ENCODE measurements around the gene TASOR. TPM values are rescaled to one million over a fixed set of nuclear protein-coding genes. Genes with fewer than 3 reads are reported as not detected.
"Not testable (repeated sequence)": the region's sequence is repeated elsewhere in the genome, so short reads cannot be mapped to it uniquely, and the experiment has no call there.

Gene TASOR
- total RNA-seq, 1 experiment from 2014 or later: 40.2 TPM

DNA sequence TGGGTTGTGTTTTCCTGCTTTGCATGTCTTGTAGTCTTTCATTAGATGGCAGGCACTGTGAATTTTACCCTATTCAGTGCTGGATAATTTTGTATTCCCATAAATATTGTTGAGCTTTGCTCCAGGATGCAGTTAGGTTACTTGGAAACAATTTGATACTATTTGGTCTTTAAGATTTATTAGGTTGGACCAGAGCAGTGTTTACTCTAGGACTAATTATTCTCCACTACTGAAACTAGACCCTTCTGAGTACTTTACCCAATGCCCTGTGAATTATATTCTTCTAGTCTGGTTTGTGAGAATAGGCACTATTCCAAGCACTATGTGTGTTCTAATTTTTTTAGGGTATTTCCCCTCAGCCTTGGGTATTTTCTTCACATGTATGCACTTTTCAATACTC lies 37.8 kb upstream of the TASOR start:
- peaks cover 23% of the 10 kb centered on the region for H3K9me3 Mint-ChIP-seq
- ATAC-seq (no peak), DNase-seq (ENCODE audit: low spot score) (no peak)
- TF ChIP-seq GTF2I (CRISPR knock-in tag; conservative IDR thresholded peaks at IDR 0.05): no peak
- TF ChIP-seq, protein P1, sequence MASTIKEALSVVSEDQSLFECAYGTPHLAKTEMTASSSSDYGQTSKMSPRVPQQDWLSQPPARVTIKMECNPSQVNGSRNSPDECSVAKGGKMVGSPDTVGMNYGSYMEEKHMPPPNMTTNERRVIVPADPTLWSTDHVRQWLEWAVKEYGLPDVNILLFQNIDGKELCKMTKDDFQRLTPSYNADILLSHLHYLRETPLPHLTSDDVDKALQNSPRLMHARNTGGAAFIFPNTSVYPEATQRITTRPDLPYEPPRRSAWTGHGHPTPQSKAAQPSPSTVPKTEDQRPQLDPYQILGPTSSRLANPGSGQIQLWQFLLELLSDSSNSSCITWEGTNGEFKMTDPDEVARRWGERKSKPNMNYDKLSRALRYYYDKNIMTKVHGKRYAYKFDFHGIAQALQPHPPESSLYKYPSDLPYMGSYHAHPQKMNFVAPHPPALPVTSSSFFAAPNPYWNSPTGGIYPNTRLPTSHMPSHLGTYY (CRISPR knock-in tag; IDR thresholded peaks at IDR 0.05): no peak
- TF ChIP-seq, protein P2, sequence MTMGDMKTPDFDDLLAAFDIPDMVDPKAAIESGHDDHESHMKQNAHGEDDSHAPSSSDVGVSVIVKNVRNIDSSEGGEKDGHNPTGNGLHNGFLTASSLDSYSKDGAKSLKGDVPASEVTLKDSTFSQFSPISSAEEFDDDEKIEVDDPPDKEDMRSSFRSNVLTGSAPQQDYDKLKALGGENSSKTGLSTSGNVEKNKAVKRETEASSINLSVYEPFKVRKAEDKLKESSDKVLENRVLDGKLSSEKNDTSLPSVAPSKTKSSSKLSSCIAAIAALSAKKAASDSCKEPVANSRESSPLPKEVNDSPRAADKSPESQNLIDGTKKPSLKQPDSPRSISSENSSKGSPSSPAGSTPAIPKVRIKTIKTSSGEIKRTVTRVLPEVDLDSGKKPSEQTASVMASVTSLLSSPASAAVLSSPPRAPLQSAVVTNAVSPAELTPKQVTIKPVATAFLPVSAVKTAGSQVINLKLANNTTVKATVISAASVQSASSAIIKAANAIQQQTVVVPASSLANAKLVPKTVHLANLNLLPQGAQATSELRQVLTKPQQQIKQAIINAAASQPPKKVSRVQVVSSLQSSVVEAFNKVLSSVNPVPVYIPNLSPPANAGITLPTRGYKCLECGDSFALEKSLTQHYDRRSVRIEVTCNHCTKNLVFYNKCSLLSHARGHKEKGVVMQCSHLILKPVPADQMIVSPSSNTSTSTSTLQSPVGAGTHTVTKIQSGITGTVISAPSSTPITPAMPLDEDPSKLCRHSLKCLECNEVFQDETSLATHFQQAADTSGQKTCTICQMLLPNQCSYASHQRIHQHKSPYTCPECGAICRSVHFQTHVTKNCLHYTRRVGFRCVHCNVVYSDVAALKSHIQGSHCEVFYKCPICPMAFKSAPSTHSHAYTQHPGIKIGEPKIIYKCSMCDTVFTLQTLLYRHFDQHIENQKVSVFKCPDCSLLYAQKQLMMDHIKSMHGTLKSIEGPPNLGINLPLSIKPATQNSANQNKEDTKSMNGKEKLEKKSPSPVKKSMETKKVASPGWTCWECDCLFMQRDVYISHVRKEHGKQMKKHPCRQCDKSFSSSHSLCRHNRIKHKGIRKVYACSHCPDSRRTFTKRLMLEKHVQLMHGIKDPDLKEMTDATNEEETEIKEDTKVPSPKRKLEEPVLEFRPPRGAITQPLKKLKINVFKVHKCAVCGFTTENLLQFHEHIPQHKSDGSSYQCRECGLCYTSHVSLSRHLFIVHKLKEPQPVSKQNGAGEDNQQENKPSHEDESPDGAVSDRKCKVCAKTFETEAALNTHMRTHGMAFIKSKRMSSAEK (CRISPR knock-in tag; IDR thresholded peaks at IDR 0.05; ENCODE audit: borderline replicate concordance): no peak
- TF ChIP-seq JUN (CRISPR knock-in tag; IDR thresholded peaks at IDR 0.05): no peak
- TF ChIP-seq RORB (CRISPR knock-in tag; IDR thresholded peaks at IDR 0.05): no peak
- TF ChIP-seq CREM (CRISPR knock-in tag; IDR thresholded peaks at IDR 0.05): no peak
- no peak for TF ChIP-seq CBFB (CRISPR knock-in tag; IDR thresholded peaks at IDR 0.05; ENCODE audit: low read depth)
- TF ChIP-seq ZNF416 (CRISPR knock-in tag; IDR thresholded peaks at IDR 0.05): no peak
- TF ChIP-seq, protein P3, sequence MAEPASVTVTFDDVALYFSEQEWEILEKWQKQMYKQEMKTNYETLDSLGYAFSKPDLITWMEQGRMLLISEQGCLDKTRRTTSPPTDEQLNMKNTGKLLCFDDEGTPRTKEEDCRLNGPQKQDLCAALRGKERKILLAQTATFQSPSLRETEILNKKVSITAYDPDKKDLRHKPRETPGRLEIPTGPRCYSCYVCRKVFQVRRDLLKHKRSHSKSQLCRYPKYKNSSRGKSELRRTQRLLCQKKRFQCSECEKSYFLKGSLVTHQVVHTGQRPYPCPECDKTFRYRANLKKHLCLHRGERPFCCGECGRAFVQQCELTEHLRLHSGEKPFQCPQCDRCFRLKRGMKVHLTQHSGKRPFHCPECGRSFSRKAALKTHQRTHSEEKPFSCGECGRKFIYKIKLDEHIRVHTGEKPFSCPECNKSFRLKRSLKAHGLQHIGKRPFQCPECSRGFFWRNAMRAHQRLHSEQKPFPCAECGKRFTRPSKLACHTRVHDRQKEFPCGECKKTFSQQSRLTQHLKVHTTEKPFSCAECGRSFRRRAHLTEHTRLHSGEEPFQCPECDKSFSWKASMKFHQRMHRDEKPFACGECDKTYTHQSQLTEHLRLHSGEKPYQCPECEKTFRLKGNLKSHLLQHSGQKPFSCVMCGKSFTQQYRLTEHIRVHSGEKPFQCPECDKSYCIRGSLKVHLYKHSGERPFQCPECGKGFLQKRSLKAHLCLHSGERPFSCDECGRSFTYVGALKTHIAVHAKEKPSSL (CRISPR knock-in tag; conservative IDR thresholded peaks at IDR 0.05): no peak
- no peak for TF ChIP-seq ATF1 (CRISPR knock-in tag; IDR thresholded peaks at IDR 0.05)
- no peak overlapping the region for H3K4me3 Mint-ChIP-seq
- no peaks in the 10 kb centered on the region for H3K27me3 Mint-ChIP-seq (ENCODE audit: low read depth)
- peaks cover 16% of the 10 kb centered on the region for H3K36me3 Mint-ChIP-seq
- POLR2A ChIA-PET: interaction anchor here (1.3 kb wide), 1 partner anchor 10 kb away, joined by 3 read pairs; no protein-coding TSS in a partner anchor
- H3K27ac Mint-ChIP-seq: no peak overlapping the region
- CTCF ChIA-PET: no interaction called here
- no peaks in the 10 kb centered on the region for H3K4me1 Mint-ChIP-seq

DNA sequence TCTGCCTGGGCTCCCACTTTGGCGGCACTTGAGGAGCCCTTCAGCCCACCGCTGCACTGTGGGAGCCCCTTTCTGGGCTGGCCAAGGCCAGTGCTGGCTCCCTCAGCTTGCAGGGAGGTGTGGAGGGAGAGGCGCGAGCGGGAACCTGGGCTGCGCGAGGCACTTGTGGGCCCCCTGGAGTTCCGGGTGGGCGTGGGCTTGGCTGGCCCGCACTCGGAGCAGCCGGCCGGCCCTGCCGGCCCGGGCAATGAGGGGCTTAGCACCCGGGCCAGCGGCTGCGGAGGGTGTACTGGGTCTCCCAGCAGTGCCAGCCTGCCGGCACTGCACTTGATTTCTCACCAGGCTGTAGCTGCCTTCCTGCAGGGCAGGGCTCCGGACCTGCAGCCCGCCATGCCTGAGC lies 35.7 kb upstream of the TASOR start:
- H3K27ac Mint-ChIP-seq; H3K4me1 Mint-ChIP-seq; H3K27me3 Mint-ChIP-seq (ENCODE audit: low read depth); POLR2A ChIA-PET; ATAC-seq; H3K4me3 Mint-ChIP-seq; CTCF ChIA-PET; DNase-seq (ENCODE audit: low spot score): not testable (repeated sequence)
- Mint-ChIP-seq H3K36me3 (peaks cover 19% of the 10 kb centered on the region), H3K9me3 (peaks cover 27% of the 10 kb centered on the region)

DNA sequence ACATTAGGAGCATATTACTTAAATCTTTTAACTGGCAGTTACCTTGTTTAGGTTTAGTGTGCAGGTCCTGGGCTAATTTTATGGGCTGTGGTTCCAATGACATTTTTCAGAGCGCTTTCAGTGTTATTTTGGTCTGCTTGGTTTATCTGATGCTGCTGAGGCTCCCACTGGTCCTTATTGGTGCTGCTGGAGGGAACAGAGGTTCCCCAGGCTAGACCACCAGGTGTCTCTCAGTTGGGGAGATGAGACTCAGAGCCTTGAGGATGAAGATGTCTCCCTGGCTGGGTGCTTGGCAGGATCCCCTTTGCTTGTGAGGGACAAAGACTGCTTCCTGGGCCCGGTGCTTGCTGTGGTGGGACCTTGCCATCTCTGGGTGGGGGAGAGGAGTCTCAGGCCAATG lies 28.3 kb upstream of the TASOR start:
- ATAC-seq: no peak
- DNase-seq (ENCODE audit: low spot score): no peak
- TF ChIP-seq, protein P4, sequence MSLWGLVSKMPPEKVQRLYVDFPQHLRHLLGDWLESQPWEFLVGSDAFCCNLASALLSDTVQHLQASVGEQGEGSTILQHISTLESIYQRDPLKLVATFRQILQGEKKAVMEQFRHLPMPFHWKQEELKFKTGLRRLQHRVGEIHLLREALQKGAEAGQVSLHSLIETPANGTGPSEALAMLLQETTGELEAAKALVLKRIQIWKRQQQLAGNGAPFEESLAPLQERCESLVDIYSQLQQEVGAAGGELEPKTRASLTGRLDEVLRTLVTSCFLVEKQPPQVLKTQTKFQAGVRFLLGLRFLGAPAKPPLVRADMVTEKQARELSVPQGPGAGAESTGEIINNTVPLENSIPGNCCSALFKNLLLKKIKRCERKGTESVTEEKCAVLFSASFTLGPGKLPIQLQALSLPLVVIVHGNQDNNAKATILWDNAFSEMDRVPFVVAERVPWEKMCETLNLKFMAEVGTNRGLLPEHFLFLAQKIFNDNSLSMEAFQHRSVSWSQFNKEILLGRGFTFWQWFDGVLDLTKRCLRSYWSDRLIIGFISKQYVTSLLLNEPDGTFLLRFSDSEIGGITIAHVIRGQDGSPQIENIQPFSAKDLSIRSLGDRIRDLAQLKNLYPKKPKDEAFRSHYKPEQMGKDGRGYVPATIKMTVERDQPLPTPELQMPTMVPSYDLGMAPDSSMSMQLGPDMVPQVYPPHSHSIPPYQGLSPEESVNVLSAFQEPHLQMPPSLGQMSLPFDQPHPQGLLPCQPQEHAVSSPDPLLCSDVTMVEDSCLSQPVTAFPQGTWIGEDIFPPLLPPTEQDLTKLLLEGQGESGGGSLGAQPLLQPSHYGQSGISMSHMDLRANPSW (CRISPR knock-in tag; conservative IDR thresholded peaks at IDR 0.05; ENCODE audit: low read depth): no peak
- TF ChIP-seq ESRRA (CRISPR knock-in tag; IDR thresholded peaks at IDR 0.05; ENCODE audit: borderline replicate concordance): no peak
- TF ChIP-seq ZNF219 (CRISPR knock-in tag; IDR thresholded peaks at IDR 0.05; ENCODE audit: borderline replicate concordance): no peak
- TF ChIP-seq SMAD3 (CRISPR knock-in tag; IDR thresholded peaks at IDR 0.05; ENCODE audit: borderline replicate concordance): no peak
- no peak for TF ChIP-seq NR2C2 (CRISPR knock-in tag; IDR thresholded peaks at IDR 0.05)
- no peak for TF ChIP-seq NFE2L1 (CRISPR knock-in tag; IDR thresholded peaks at IDR 0.05)
- TF ChIP-seq, protein P5, sequence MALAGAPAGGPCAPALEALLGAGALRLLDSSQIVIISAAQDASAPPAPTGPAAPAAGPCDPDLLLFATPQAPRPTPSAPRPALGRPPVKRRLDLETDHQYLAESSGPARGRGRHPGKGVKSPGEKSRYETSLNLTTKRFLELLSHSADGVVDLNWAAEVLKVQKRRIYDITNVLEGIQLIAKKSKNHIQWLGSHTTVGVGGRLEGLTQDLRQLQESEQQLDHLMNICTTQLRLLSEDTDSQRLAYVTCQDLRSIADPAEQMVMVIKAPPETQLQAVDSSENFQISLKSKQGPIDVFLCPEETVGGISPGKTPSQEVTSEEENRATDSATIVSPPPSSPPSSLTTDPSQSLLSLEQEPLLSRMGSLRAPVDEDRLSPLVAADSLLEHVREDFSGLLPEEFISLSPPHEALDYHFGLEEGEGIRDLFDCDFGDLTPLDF (CRISPR knock-in tag; IDR thresholded peaks at IDR 0.05): no peak
- no peak for TF ChIP-seq ZNF671 (CRISPR knock-in tag; IDR thresholded peaks at IDR 0.05)
- TF ChIP-seq, protein P6, sequence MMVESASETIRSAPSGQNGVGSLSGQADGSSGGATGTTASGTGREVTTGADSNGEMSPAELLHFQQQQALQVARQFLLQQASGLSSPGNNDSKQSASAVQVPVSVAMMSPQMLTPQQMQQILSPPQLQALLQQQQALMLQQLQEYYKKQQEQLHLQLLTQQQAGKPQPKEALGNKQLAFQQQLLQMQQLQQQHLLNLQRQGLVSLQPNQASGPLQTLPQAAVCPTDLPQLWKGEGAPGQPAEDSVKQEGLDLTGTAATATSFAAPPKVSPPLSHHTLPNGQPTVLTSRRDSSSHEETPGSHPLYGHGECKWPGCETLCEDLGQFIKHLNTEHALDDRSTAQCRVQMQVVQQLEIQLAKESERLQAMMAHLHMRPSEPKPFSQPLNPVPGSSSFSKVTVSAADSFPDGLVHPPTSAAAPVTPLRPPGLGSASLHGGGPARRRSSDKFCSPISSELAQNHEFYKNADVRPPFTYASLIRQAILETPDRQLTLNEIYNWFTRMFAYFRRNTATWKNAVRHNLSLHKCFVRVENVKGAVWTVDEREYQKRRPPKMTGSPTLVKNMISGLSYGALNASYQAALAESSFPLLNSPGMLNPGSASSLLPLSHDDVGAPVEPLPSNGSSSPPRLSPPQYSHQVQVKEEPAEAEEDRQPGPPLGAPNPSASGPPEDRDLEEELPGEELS (CRISPR knock-in tag; IDR thresholded peaks at IDR 0.05): no peak
- CTCF ChIA-PET: no interaction called here
- no peak overlapping the region for H3K4me3 Mint-ChIP-seq
- no peaks in the 10 kb centered on the region for H3K27me3 Mint-ChIP-seq (ENCODE audit: low read depth)
- 0 out of 2 replicates have a peak, but pooled peaks cover 3% of the 10 kb centered on the region for H3K36me3 Mint-ChIP-seq
- POLR2A ChIA-PET: no interaction called here
- no peaks in the 10 kb centered on the region for H3K4me1 Mint-ChIP-seq
- H3K9me3 Mint-ChIP-seq: peaks cover 6% of the 10 kb centered on the region
- no peak overlapping the region for H3K27ac Mint-ChIP-seq

Data from WTC11 (cell line).